NCI-H2227 treated with DMSO at 0.1 percent for 48 hours (cell line): ENCODE measurements around the gene SRCIN1.
A peak's percentile ranks its signal among the peaks of the same experiment; 100 is the strongest.
"Not testable (repeated sequence)": the region's sequence is repeated elsewhere in the genome, so short reads cannot be mapped to it uniquely, and the experiment has no call there.

ENCODE experiments used
- DNase-seq: peaks from one replicate; lab custom pipeline; 2025; lab: John Stamatoyannopoulos, UW

Gene SRCIN1

GRCh38 chr17:38542286-38542685 lies 63.5 kb downstream of the SRCIN1 start:
- no peak for DNase-seq

- DNase-seq, result no peak
Observed at GRCh38 chr17:38541281-38541680, 64.5 kb downstream of the SRCIN1 start.

GRCh38 chr17:38540514-38541045 lies 65.2 kb downstream of the SRCIN1 start:
- no peak for DNase-seq

- no peak for DNase-seq
Observed at GRCh38 chr17:38539386-38539785, 66.4 kb downstream of the SRCIN1 start.

- no peak for DNase-seq
Observed at GRCh38 chr17:38538906-38539305, 66.8 kb downstream of the SRCIN1 start.

GRCh38 chr17:38536661-38537060 lies 69.1 kb downstream of the SRCIN1 start:
- DNase-seq, result no peak

- no peak for DNase-seq
Observed at GRCh38 chr17:38535886-38536285, 69.9 kb downstream of the SRCIN1 start.

- DNase-seq, result no peak
Observed at GRCh38 chr17:38534498-38534885, 71.3 kb downstream of the SRCIN1 start.

- no peak for DNase-seq
Observed at GRCh38 chr17:38533866-38534497, 71.8 kb downstream of the SRCIN1 start.

- DNase-seq, result no peak
Observed at GRCh38 chr17:38533241-38533640, 72.5 kb downstream of the SRCIN1 start.

GRCh38 chr17:38532451-38532850 lies 73.3 kb downstream of the SRCIN1 start:
- no peak for DNase-seq

GRCh38 chr17:38531761-38532160 lies 74.0 kb downstream of the SRCIN1 start:
- DNase-seq, result not testable (repeated sequence)

GRCh38 chr17:38530856-38531255 lies 74.9 kb downstream of the SRCIN1 start:
- DNase-seq, result not testable (repeated sequence)

- DNase-seq, result not testable (repeated sequence)
Observed at GRCh38 chr17:38528141-38528540, 77.6 kb downstream of the SRCIN1 start.

- not testable (repeated sequence) for DNase-seq
Observed at GRCh38 chr17:38526526-38526925, 79.2 kb downstream of the SRCIN1 start.

GRCh38 chr17:38512473-38513058 lies 93.2 kb downstream of the SRCIN1 start:
- no peak for DNase-seq

GRCh38 chr17:38511150-38512108 lies 94.3 kb downstream of the SRCIN1 start:
- DNase-seq, result peak; percentile 26

GRCh38 chr17:38510421-38511149 lies 95.2 kb downstream of the SRCIN1 start:
- no peak for DNase-seq

GRCh38 chr17:38509772-38510420 lies 95.9 kb downstream of the SRCIN1 start:
- no peak for DNase-seq

GRCh38 chr17:38508954-38509771 lies 96.6 kb downstream of the SRCIN1 start:
- no peak for DNase-seq

- no peak for DNase-seq
Observed at GRCh38 chr17:38508570-38508950, 97.2 kb downstream of the SRCIN1 start.
